H9 (cell line): Measurements from ENCODE around the gene ENG. TPM values are rescaled to one million over a fixed set of nuclear protein-coding genes. Genes with fewer than 3 reads are reported as not detected.

ENCODE experiments used
- DNase-seq: peaks from one replicate; pipeline ENCODE4 v3.0.0-alpha.2; 2017
- H2AFZ ChIP-seq: one replicate; pipeline ENCODE4 v1.6.1; 2013; ENCODE audit warnings: mild to moderate bottlenecking, low read length, control low read depth, moderate library complexity
- H2AK5ac ChIP-seq: 2 replicates; pipeline ENCODE4 v1.6.1; 2013; ENCODE audit warnings: low read length, control low read depth, mixed read lengths; ENCODE audit not compliant: insufficient read length
- H2BK120ac ChIP-seq: one replicate; pipeline ENCODE4 v1.6.1; 2013; ENCODE audit warnings: low read depth, mild to moderate bottlenecking, low read length, control low read depth, inconsistent platforms; ENCODE audit not compliant: poor library complexity, severe bottlenecking
- H2BK12ac ChIP-seq: 2 replicates; pipeline ENCODE4 v1.6.1; 2013; ENCODE audit warnings: low read length, control low read depth, mixed read lengths, low read depth; ENCODE audit not compliant: insufficient read length
- H2BK15ac ChIP-seq: 2 replicates; pipeline ENCODE4 v1.6.1; 2013; ENCODE audit warnings: low read depth, low read length, control low read depth
- H2BK20ac ChIP-seq: one replicate; pipeline ENCODE4 v1.6.1; 2013; ENCODE audit warnings: low read depth, mild to moderate bottlenecking, low read length, control low read depth, inconsistent platforms; ENCODE audit not compliant: poor library complexity, severe bottlenecking
- H2BK5ac ChIP-seq: 2 replicates; pipeline ENCODE4 v1.6.1; 2013; ENCODE audit warnings: low read length, control low read depth, mixed read lengths; ENCODE audit not compliant: insufficient read length
- H3K14ac ChIP-seq: 2 replicates; pipeline ENCODE4 v1.6.1; 2013; ENCODE audit warnings: low read length, control low read depth; ENCODE audit not compliant: insufficient read depth
- H3K18ac ChIP-seq: 2 replicates; pipeline ENCODE4 v1.6.1; 2013; ENCODE audit warnings: low read depth, mild to moderate bottlenecking, mixed read lengths, low read length, control low read depth; ENCODE audit not compliant: insufficient read length
- H3K23ac ChIP-seq: 2 replicates; pipeline ENCODE4 v1.6.1; 2013; ENCODE audit warnings: low read length, control low read depth, mixed read lengths, low read depth; ENCODE audit not compliant: insufficient read length
- H3K23me2 ChIP-seq: 2 replicates; pipeline ENCODE4 v1.6.1; 2013; ENCODE audit warnings: low read depth, mild to moderate bottlenecking, mixed read lengths, low read length, control low read depth; ENCODE audit not compliant: insufficient read length, poor library complexity, severe bottlenecking
- H3K27ac ChIP-seq: 2 replicates; pipeline ENCODE4 v1.5.1; 2013; ENCODE audit warnings: low read length, control low read depth, mixed read lengths, low read depth; ENCODE audit not compliant: insufficient read length
- H3K27me3 ChIP-seq: 2 replicates; pipeline ENCODE4 v1.6.1; 2013; ENCODE audit warnings: low read length, control low read depth, inconsistent platforms; ENCODE audit not compliant: insufficient read depth
- H3K4ac ChIP-seq: 2 replicates; pipeline ENCODE4 v1.6.1; 2013; ENCODE audit warnings: low read depth, mild to moderate bottlenecking, control low read depth, inconsistent platforms, low read length, moderate library complexity
- H3K4me1 ChIP-seq: 2 replicates; pipeline ENCODE4 v1.6.1; 2013; ENCODE audit warnings: low read length, control low read depth, inconsistent platforms; ENCODE audit not compliant: insufficient read depth
- H3K4me2 ChIP-seq: 2 replicates; pipeline ENCODE4 v1.6.1; 2013; ENCODE audit warnings: low read length, control low read depth, mixed read lengths; ENCODE audit not compliant: insufficient read length, insufficient read depth
- H3K56ac ChIP-seq: 2 replicates; pipeline ENCODE4 v1.6.1; 2013; ENCODE audit warnings: low read depth, mild to moderate bottlenecking, mixed read lengths, low read length, control low read depth; ENCODE audit not compliant: insufficient read length
- H3K79me1 ChIP-seq: 2 replicates; pipeline ENCODE4 v1.6.1; 2013; ENCODE audit warnings: low read depth, mild to moderate bottlenecking, moderate library complexity, low read length, control low read depth, inconsistent platforms; ENCODE audit not compliant: insufficient read depth, poor library complexity, severe bottlenecking
- H3K79me2 ChIP-seq: 2 replicates; pipeline ENCODE4 v1.6.1; 2013; ENCODE audit warnings: low read length, control low read depth, inconsistent platforms; ENCODE audit not compliant: insufficient read depth
- H3K9ac ChIP-seq: 2 replicates; pipeline ENCODE4 v1.6.1; 2013; ENCODE audit warnings: low read length, control low read depth, mixed read lengths; ENCODE audit not compliant: insufficient read length; ENCODE audit errors: extremely low read depth
- H3K9me3 ChIP-seq: one replicate; pipeline ENCODE4 v1.6.1; 2013; ENCODE audit warnings: low read depth, low read length, inconsistent platforms; ENCODE audit not compliant: control insufficient read depth
- H3T11ph ChIP-seq: one replicate; pipeline ENCODE4 v1.6.1; 2013; ENCODE audit warnings: mild to moderate bottlenecking, low read length, control low read depth, inconsistent platforms
- H4K20me1 ChIP-seq: one replicate; pipeline ENCODE4 v1.6.1; 2013; ENCODE audit not compliant: control insufficient read depth, insufficient read length, insufficient read depth
- H4K5ac ChIP-seq: 2 replicates; pipeline ENCODE4 v1.6.1; 2013; ENCODE audit warnings: low read depth, mild to moderate bottlenecking, mixed read lengths, low read length, control low read depth; ENCODE audit not compliant: insufficient read length
- H4K8ac ChIP-seq: replicated peaks from 2 replicates; pipeline ENCODE4 v1.6.1; 2013; ENCODE audit warnings: low read length, control low read depth, mixed read lengths, low read depth; ENCODE audit not compliant: insufficient read length
- H4K91ac ChIP-seq: 2 replicates; pipeline ENCODE4 v1.6.1; 2013; ENCODE audit warnings: low read depth, mild to moderate bottlenecking, moderate library complexity, mixed read lengths, low read length, control low read depth; ENCODE audit not compliant: insufficient read length
- H3K27ac Mint-ChIP-seq, 3 experiments: 2 replicates in 2 of 3; 3 replicates in 1 of 3; pipeline ENCODE4 v1.8.0; 2020 to 2021; ENCODE audit warnings: mixed read lengths in 3 of 3, mild to moderate bottlenecking in 1 of 3, moderate library complexity in 1 of 3
- H3K27me3 Mint-ChIP-seq: 2 replicates; pipeline ENCODE4 v1.8.0; 2021; ENCODE audit warnings: low read depth, mild to moderate bottlenecking, moderate library complexity, mixed read lengths
- H3K36me3 Mint-ChIP-seq, 3 experiments: 2 replicates in 2 of 3; 3 replicates in 1 of 3; pipeline ENCODE4 v1.8.0; 2020 to 2021; ENCODE audit warnings: low read depth in 3 of 3, mixed read lengths in 3 of 3; ENCODE audit not compliant: insufficient read depth in 1 of 3
- H3K4me1 Mint-ChIP-seq, 2 experiments: 2 replicates each; pipeline ENCODE4 v1.8.0; 2020; ENCODE audit warnings: mixed read lengths in 2 of 2
- H3K4me3 Mint-ChIP-seq, 2 experiments: 2 replicates in 1 of 2; 3 replicates in 1 of 2; pipeline ENCODE4 v1.8.0; 2020 to 2021; ENCODE audit warnings: mild to moderate bottlenecking in 2 of 2, mixed read lengths in 2 of 2, moderate library complexity in 1 of 2
- H3K9me3 Mint-ChIP-seq, 2 experiments: 2 replicates in 1 of 2; 3 replicates in 1 of 2; pipeline ENCODE4 v1.8.0; 2020; ENCODE audit warnings: mild to moderate bottlenecking in 2 of 2, mixed read lengths in 2 of 2, moderate library complexity in 1 of 2
- CTCF ChIP-seq: fragments of 200-600 bp; sonication (generic); conservative IDR thresholded peaks from 3 replicates; pipeline ENCODE4 v1.8.0; 2021; ENCODE audit warnings: antibody characterized with exemption, mild to moderate bottlenecking
- WGBS: extraction: QIAGEN DNeasy Blood & Tissue Kit; methylation state at CpG from one replicate; pipeline ENCODE4 v1.1.7; 2013; ENCODE audit warnings: missing lambda C conversion rate, low lambda C conversion rate, mixed read lengths; ENCODE audit not compliant: insufficient read length; ENCODE audit errors: extremely low coverage; 5-methylcytosine and 5-hydroxymethylcytosine counted together
- total RNA-seq: library from RNA; stranded (reverse); gene quantifications from 2 replicates; pipeline ENCODE4 v1.2.1, GENCODE V29; 2021

ENG gene
- total RNA-seq, 1 experiment from 2014 or later: 2.1 TPM

DNA sequence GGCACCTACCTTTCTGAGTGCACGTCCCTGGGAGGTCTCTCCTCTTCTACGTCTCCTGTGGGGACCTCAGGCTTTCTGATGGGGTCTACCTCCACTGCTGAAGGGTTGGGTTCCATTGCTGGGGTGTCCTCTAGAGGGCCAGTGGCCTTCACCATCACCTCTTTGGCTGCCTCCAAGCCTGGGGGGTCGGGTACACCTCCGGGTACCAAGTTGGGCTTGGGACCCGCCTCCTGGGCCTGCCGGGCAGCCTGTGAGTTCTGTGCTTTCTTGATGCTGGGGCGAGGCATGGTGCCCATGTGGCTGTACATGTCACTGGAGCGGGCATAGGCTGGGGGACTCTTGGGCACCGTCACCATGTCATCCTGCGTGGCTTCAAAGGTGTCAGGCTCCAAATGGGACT lies 80.5 kb downstream of the ENG start:
- TF ChIP-seq CTCF: no peak
- Histone ChIP-seq H3K4me1 (peaks cover 8% of the 10 kb centered on the region), H2AFZ (no peak overlapping the region), H3K9ac (no peak overlapping the region), H4K5ac (no peak overlapping the region), H3T11ph (no peak overlapping the region), H3K14ac (no peak overlapping the region), H2BK20ac (no peak overlapping the region), H3K18ac (no peak overlapping the region), H4K20me1 (no peaks in the 10 kb centered on the region), H3K27me3 (no peaks in the 10 kb centered on the region; the same call in 1 of the 2 replicates), H2BK120ac (no peak overlapping the region), H3K4me2 (no peak overlapping the region), H3K79me2 (no peaks in the 10 kb centered on the region), H3K27ac (no peak overlapping the region), H2BK5ac (no peak overlapping the region), H3K23ac (no peak overlapping the region), H2BK12ac (no peak overlapping the region), H2BK15ac (no peak overlapping the region), H3K9me3 (no peaks in the 10 kb centered on the region), H3K56ac (no peak overlapping the region), H3K4ac (no peak overlapping the region), H4K91ac (no peak overlapping the region), H3K23me2 (peaks cover 8% of the 10 kb centered on the region), H2AK5ac (no peak overlapping the region), H4K8ac (no peak overlapping the region), H3K79me1 (no peaks in the 10 kb centered on the region)
- peaks cover 25 to 38% of the 10 kb centered on the region in 2 experiments for H3K4me1 Mint-ChIP-seq
- H3K27ac Mint-ChIP-seq: peak overlapping the region in 1 of 3 experiments; percentile 46; a peak in 1 of 7 replicates
- no peak for DNase-seq
- no peaks in the 10 kb centered on the region for H3K9me3 Mint-ChIP-seq
- peaks cover 6% of the 10 kb centered on the region for H3K27me3 Mint-ChIP-seq
- no CpG with 5 or more reads among the region's 10 CpGs for WGBS
- peak overlapping the region in 1 of 2 experiments; percentile 24; a peak in 2 of 5 replicates for H3K4me3 Mint-ChIP-seq
- H3K36me3 Mint-ChIP-seq: no peaks in the 10 kb centered on the region
